Keratinocyte (primary cell): ENCODE measurements around the gene HIP1R.

Source experiments
- CTCF ChIP-seq, 3 experiments: IDR thresholded peaks in 1 of 3; conservative IDR thresholded peaks in 1 of 3; optimal IDR thresholded peaks in 1 of 3; 2 replicates in 2 of 3; 3 replicates in 1 of 3; pipeline versions ENCODE3 to v1.5.1; 2011; ENCODE audit warnings: low read length in 3 of 3, mild to moderate bottlenecking in 3 of 3, moderate library complexity in 2 of 3, control low read depth in 1 of 3, inconsistent platforms in 1 of 3; ENCODE audit not compliant: insufficient read depth in 2 of 3; ENCODE audit errors: extremely low read depth in 1 of 3
- EZH2 ChIP-seq: IDR thresholded peaks from one replicate; pipeline ENCODE4 v1.6.1; 2012; ENCODE audit warnings: inconsistent platforms, mild to moderate bottlenecking, low read length, moderate library complexity

DNA sequence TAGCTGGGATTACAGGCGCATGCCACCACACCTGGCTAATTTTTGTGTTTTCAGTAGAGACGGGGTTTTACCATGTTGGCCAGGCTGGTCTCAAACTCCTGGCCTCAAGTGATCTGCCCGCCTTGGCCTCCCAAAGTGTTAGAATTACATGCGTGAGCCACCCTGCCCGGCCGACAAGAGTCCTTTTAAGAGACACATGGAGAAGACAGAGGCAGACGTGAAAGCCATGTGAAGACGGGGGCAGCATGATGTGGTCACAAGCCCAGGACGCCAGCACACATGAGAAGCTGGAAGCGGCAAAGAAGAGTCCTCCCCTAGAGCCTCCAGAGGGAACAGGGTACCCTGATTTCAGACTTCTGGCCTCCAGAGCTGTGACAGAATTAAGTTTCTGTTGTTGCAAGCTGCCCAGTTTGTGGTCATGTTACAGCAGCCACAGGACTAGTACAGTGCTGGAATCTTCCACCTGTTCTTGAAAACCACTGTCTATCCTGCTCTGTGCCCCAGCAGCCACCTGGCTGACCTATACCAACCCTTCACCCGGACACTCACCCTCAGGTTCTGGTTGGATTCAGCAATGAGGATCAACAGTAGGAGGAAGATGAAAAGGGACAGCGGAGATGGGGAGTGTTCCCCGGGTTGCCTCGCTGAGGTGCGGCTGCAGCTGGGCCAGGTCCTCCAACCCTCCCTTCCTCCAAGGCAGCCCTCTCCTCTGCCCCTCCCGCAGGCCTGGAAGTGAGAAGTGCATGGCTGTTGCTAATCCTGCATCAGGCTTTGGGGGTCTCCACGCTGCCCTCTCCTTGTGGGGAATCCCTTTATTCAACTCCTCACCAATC is 43.7 kb downstream of the HIP1R start:
- no peak for TF ChIP-seq CTCF (optimal IDR thresholded peaks at IDR 0.05 in 1 of 3, IDR thresholded peaks at IDR 0.05 in 1 of 3, conservative IDR thresholded peaks at IDR 0.05 in 1 of 3; ENCODE audit: extremely low read depth in 1 of 3, insufficient read depth in 2 of 3, low read length in 3 of 3)
- no peak for TF ChIP-seq EZH2
